Stimulated activated CD4-positive, alpha-beta T cell treated with anti-CD3 and anti-CD28 coated beads, Interleukin-2, amount 100 ng/mL, for 4 hours (primary cell): ENCODE results near the gene DCDC2.
"Not testable (repeated sequence)": the region's sequence is repeated elsewhere in the genome, so short reads cannot be mapped to it uniquely, and the experiment has no call there.

ENCODE experiments used
- DNase-seq: peaks from one replicate; pipeline ENCODE4 v3.0.0-alpha.2; 2020; ENCODE audit warnings: low read depth

DCDC2 gene

DNA sequence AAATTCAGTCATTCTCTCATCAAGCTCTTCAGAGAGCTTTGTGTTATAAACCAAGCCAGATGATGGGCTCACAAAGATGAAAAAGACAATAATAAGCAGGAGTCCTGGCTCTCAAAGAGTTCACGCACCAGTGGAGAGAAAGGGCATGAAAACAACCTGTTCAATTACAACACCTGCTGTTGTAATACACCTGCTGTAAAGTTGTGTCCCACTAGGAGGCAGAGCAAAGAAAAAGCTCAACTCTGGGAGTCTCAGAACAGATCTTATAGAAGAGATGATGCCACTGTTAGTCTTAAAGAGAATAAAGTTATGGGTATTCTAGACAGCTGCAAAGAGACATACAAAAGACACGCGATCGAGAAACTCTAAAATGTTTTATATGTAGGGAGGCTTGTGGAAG is 100.6 kb downstream of the DCDC2 start:
- DNase-seq, result no peak

- no peak for DNase-seq
These were observed 102.2 kb downstream of the DCDC2 start for GRCh38 chr6:24255676-24256075.

DNA sequence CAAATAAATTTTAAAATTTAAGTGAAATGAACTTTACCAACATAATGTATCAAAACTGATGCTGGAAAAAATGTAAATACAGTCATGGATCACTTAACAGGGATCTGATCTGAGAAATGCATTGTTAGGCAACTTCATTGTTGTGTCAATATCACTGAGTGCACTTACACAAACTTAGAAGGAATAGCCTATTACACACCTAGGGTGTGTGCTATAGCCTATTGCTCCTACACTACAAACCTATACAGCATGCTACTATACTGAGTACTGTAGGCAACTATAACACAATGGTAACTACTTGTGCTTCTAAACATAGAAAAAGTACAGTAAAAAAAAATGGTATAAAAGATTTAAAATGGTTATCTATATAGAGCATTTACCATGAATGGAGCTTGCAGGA is 104.5 kb downstream of the DCDC2 start:
- DNase-seq, result no peak

GRCh38 chr6:24252280-24252679 is 105.6 kb downstream of the DCDC2 start:
- DNase-seq, result no peak

DNA sequence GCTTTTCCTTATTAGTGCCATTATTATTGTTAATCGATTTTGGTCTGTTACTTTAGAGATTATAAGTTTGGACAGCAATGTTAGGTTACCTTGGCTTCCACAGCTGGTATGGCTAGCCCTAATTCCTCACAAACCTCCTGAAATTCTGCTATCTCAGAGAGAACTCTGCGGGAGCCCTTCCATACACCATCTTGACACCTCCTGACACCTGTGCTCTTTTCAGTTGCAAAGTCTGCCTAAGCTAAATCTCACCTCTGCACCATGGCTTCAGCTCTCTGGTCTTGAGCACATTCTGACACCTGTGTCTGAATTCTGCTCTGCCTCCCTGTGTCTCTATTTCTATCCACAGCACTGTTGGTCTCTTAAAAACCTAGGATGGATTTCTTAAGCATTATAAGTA is 106.5 kb downstream of the DCDC2 start:
- no peak for DNase-seq

DNA sequence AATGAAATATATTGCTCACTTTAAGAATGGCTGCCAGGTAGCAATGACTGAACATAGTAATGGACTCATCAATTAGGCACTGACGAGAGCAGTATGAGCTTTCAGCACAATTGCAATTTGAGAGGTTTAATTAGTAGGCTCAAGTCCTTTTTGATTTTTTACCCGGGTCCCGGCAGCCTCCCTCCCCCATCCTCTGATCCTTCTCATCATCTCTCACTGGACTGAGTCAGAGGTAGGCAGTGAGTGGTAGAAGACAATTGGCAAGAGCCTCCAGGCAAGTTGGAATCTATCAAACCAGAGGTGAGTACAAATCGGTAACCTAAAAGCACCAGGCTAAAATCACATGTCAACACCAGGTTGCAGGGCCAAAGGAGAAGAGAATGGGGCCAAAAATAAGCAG is 107.9 kb downstream of the DCDC2 start:
- DNase-seq, result no peak

DNA sequence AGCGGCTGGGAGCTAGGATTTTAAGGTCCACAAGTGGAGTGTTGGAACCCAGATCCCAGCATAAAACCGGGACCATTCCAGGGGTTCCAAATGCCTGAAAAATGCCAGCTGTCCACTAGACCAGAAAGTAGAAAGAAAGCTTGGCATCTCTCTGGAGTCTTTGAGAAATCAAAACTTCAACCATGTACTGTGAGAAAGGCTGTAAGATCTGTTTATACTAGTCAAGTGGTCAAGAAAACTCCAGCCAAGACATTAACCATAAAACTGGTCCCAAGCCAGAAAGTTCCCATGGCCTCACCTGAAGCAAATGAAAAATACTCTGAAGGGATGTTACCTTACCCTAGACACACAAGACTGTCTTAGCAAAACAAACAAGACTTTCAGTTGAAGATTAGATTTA is 112.6 kb downstream of the DCDC2 start:
- DNase-seq, result no peak

DNA sequence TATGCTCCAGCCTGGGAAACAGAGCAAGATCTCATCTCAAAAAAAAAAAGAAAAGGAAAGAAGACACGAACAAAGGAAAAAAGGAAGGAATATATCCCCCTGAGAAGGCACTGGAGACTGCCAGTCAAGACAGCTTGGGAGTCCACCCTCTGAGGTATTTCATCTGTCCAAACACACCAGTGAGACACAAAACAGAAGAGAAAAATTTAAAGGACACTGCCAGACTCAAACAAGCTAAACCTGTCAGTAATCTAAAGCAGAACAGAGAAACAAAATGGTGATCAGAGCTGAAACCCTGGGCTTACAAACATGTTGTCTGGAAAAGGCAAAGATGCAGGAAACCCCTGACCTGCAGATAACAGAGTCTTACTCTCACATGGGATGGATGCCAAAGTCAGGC is 114.9 kb downstream of the DCDC2 start:
- DNase-seq, result no peak

DNA sequence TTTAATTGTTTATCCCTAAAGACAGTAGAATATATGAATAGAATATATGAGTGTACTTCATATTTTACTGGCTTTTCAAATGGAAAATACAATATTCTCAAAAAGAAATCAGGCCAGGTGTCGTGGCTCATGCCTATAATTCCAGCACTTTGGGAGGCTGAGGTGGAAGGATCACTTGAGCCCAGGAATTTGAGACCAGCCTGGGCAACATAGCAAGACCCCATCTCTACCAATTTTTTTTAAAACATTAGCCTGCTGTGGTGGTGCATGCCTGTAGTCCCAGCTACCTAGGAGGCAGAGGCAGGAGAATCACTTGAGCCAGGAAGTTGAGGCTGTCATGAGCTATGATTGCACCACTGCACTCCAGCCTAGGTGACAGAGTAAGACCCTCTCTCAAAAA is 116.1 kb downstream of the DCDC2 start:
- not testable (repeated sequence) for DNase-seq

DNA sequence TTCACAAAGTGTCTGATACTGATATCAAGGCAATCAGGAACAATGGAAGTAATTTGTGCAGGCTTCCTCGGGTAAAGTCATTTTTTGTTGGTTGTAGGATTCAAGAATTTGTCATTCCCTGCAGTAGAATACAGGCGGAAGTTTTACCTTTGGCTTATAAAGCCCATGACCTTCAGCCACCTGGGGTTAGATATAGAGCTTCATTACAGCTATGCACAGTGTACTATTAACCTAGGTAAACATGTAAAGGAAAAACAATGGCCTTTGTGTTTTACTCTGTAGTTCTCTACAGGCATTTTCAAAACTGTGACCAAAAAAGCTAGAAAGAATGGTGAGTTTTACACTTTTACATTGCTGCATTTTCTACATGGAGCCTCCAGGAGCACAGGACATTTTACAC is 116.9 kb downstream of the DCDC2 start:
- no peak for DNase-seq

- no peak for DNase-seq
These were observed 117.4 kb downstream of the DCDC2 start for GRCh38 chr6:24240380-24240928.

DNA sequence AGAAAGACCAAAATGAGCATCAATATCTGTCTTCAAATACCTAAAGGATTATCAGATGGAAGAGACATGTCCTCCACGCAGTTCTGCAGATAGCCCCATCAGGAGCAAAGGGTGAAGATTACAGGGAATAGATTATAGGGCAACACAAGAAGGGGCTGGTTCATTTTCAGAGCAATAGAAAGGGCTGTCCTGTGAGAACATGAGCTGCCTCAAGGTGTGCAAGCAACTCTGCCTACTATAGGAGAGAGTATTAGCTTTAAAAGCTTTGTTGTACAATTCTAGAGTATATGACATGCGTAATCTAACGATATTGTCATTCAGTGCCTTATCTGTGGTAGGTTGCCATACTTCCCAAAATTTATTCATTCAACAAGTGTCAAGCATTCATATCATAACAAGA is 119.2 kb downstream of the DCDC2 start:
- DNase-seq, result no peak

DNA sequence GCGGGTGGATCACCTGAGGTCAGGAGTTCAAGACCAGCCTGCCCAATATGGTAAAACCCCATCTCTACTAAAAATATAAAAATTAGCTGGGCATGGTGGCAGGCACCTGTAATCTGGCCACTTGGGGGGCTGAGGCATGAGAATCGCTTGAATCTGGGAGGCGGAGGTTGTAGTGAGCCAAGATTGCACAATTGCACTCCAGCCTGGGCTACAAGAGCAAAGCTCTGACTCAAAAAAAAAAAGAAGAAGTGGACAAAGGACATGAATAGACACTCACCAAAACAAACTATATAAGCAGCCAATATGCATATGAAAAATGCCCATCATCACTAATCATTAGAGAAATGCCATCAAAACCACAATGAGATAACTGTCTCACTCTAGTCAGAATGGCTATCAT is 121.1 kb downstream of the DCDC2 start:
- DNase-seq, result not testable (repeated sequence)

DNA sequence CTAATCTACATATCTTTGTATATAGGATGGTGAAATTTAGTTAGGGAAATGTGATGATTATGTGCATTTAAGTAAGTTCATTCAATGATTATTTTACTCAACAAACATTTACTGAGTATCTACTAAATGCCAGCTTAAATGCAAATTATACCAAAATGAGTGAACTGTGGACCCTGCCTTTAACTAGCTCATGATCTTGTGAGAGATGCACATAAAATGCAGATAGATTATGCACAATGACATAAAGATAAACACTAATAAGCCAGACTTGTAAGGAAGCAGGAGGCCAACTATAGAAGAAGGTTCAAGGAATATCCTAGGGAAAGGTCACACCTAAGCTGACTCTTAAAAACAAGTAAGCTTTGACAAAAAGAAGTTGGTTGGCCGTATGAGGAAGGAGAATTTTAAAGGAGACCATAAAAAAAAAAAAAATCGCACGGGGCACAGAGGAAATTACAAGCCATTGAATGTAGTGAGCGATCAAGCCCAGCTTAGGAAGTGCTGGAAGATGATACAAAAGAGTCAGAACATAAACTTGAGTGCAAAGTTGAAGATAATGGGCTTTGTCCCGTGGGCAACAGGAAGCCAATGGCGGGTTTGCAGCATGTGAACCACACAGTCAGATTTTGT is 123.9 kb downstream of the DCDC2 start:
- no peak for DNase-seq

- no peak for DNase-seq
These were observed 126.4 kb downstream of the DCDC2 start for GRCh38 chr6:24231438-24231977.

DNA sequence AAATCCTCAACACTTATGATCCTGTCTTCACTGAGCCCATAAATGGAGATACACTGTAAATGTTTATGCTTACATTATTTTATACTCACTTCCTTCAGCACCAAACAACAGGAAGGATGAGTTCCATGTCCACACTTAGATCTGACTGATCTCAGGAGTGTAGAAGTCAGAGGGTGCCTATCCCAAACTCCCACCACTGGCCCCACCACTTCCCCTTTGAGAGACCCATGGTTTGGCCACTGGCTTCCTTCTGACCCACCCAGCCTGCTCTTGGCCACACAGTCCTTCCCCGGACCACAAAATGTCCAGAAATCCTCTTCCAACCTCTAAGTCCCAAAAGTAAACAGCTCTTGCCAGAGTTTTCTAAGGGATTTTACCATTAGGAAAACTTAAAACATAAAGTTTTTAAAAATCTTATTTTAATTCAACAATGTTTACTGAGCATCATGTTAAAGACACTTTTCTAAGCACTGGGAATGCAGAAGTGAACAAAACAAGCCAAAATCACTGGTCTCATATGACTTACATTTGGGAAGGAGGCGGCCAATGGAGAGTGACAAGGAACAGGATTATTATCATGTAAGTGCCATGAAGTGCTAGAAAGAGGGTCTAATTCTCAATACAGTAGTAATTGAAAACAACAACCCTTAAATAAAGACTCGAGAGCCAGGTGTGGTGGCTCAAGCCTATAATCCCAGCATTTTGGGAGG is 128.0 kb downstream of the DCDC2 start:
- no peak for DNase-seq

- no peak for DNase-seq
These were observed 129.1 kb downstream of the DCDC2 start for GRCh38 chr6:24228681-24229255.

DNA sequence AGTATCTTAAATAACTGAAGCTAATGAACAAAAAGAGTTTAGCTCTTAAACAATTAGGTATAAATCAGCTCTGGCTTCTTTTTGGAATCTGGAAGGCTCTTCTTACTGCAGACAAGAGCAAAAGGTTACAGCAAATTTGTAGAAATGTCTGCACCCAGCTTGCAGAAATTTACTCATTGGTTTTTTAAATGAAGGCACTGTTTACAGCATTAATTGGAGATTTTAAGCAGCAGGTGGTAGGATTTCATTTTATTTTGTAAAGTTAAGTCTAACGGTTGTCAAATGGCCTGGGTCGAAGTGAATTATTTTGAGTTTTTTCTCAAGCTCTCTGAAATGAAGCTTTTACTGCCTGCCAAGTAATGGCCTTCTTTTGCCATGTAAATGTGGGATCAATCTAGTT is 129.7 kb downstream of the DCDC2 start:
- no peak for DNase-seq

DNA sequence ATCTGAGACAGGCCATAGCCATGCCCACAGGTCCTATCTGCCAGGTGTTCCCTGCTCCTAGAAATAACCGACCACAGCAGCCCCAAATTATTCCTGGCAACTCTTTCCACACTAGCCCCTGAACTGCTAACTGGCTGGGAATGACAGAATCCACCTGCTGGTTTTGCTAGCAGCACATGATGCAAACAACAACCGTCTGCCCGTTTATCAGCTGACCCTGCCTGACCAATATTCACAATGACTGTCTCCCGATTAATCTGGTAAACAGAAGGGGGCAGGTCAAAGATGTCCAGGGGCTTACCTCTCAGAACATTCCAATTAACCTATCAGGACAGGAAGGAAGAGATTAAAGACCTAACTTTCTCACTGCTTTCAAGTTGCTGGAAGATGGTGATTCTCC is 130.3 kb downstream of the DCDC2 start:
- DNase-seq, result no peak

- no peak for DNase-seq
These were observed 131.3 kb downstream of the DCDC2 start for GRCh38 chr6:24226541-24226940.

DNA sequence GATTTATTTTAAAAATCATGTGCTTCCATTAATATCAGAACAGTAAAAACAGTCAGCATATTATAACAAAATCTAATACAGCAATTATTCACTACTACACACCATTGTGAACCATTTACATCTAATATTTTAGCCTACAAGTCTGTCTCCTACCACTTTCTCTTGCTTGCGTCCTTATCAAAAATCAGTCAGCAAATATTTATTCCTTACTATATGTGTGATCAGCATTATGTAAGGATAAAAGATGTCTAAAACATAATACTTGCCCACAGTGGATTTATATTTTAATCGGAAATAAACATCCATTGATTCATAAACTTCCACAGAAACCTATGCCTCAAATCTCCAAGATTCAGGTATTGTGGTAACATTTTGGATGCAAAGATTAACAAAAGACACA is 132.0 kb downstream of the DCDC2 start:
- DNase-seq, result no peak

DNA sequence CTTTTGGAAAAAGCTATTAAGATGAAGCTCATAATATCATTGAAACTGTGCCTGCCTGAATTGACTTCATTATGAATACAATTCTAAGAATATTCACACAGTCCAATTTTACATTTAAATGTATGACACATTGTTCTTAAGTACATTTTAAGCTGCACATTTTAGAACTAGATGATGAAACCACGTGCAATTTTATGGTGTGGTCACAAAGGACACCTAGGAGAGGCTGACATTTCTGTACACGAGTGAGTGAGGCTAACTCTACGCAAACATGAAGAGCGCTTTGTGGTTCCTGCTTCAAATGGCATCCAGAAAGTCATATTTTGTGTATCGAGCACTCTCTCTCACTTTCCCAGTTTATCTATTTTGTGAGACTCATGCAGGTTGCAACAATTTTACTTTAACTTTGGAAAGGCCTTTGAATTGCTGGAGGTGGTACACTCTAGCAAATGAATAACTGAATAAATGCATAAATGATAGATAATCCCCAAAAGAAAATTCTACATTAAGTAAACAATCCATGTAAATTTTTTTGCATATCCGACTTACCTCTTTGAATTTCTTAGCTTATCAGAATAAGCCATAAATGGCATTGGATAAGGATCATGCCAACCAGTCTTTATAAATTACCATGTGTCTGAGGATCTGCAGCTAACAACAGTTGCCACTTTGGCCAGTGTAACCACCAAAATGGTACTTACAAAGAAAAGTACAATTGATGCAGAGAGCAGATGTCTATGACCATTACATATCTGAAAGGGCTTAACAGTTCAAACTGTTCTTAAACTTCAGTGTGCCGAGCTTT is 134.5 kb downstream of the DCDC2 start:
- DNase-seq, result no peak
